ENCODE data around the gene ZFR.

Gene ZFR

GRCh38 chr5:32358611-32359010 lies 85.9 kb downstream of the ZFR start:
- TF ChIP-seq, protein P1, sequence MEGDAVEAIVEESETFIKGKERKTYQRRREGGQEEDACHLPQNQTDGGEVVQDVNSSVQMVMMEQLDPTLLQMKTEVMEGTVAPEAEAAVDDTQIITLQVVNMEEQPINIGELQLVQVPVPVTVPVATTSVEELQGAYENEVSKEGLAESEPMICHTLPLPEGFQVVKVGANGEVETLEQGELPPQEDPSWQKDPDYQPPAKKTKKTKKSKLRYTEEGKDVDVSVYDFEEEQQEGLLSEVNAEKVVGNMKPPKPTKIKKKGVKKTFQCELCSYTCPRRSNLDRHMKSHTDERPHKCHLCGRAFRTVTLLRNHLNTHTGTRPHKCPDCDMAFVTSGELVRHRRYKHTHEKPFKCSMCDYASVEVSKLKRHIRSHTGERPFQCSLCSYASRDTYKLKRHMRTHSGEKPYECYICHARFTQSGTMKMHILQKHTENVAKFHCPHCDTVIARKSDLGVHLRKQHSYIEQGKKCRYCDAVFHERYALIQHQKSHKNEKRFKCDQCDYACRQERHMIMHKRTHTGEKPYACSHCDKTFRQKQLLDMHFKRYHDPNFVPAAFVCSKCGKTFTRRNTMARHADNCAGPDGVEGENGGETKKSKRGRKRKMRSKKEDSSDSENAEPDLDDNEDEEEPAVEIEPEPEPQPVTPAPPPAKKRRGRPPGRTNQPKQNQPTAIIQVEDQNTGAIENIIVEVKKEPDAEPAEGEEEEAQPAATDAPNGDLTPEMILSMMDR (IDR thresholded peaks at IDR 0.05; ENCODE audit: extremely low read depth, insufficient read depth, missing control alignments): no peak

GRCh38 chr5:32357658-32358057 lies 86.9 kb downstream of the ZFR start:
- in situ Hi-C loops (cut with MboI; ENCODE audit: low pct_unique_long_range_greater_than_20kb, low sequenced_read_pairs, unreplicated experiment): no loop called here
- no peak for DNase-seq (ENCODE audit: low spot score)
- TF ChIP-seq, protein P1 (IDR thresholded peaks at IDR 0.05; ENCODE audit: extremely low read depth, insufficient read depth, missing control alignments): no peak

More at GRCh38 chr5:32358611-32359010, 85.9 kb downstream of the ZFR start:
- DNase-seq (ENCODE audit: low spot score): no peak
- in situ Hi-C loops (cut with MboI; ENCODE audit: low pct_unique_long_range_greater_than_20kb, low sequenced_read_pairs, unreplicated experiment): no loop called here

- DNase-seq (ENCODE audit: low spot score): no peak
- TF ChIP-seq, protein P1 (IDR thresholded peaks at IDR 0.05; ENCODE audit: extremely low read depth, insufficient read depth, missing control alignments): no peak
- in situ Hi-C loops (cut with MboI; ENCODE audit: low pct_unique_long_range_greater_than_20kb, low sequenced_read_pairs, unreplicated experiment): no loop called here
Measured at GRCh38 chr5:32355686-32356085, 88.9 kb downstream of the ZFR start.

DNA sequence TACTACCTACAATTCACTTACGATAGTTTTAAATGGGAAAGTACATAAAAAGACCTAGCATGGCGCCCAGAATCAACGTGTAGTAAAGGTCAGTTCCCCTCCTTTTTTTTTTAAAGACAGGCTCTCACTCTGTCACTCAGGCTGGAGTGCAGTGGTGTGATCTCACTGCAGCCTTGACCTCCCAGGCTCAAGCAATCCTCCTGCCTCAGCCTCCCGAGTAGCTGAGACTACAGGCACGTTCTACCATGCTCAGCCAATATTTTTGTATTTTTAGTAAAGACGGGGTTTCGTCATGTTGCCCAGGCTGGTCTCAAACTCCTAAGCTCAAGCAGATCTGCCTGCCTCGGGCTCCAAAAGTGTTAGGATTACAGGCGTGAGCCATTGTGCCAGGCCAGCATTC lies 91.1 kb downstream of the ZFR start:
- TF ChIP-seq, protein P1 (IDR thresholded peaks at IDR 0.05; ENCODE audit: extremely low read depth, insufficient read depth, missing control alignments): no peak
- in situ Hi-C loops (cut with MboI; ENCODE audit: low pct_unique_long_range_greater_than_20kb, low sequenced_read_pairs, unreplicated experiment): no loop called here
- DNase-seq (ENCODE audit: low spot score): no peak

DNA sequence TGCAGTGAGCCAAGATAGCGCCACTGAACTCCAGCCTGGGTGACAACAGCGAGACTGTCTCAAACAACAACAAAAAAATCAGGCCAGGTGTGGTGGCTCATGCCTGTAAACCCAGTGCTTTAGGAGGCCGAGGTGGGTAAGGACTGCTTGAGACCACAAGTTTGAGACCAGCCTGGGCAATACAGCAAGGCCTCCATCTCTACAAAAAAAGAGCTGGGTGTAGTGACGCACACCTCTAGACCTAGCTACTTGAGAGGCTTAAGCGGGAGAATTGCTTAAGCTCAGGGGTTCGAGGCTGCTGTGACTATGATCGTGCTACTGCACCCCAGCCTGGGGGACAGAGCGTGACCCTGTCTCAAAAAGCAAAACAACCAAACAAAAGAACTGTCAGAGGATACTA lies 91.9 kb downstream of the ZFR start:
- TF ChIP-seq, protein P1 (IDR thresholded peaks at IDR 0.05; ENCODE audit: extremely low read depth, insufficient read depth, missing control alignments): no peak
- DNase-seq (ENCODE audit: low spot score): no peak
- in situ Hi-C loops (cut with MboI; ENCODE audit: low pct_unique_long_range_greater_than_20kb, low sequenced_read_pairs, unreplicated experiment): no loop called here

DNA sequence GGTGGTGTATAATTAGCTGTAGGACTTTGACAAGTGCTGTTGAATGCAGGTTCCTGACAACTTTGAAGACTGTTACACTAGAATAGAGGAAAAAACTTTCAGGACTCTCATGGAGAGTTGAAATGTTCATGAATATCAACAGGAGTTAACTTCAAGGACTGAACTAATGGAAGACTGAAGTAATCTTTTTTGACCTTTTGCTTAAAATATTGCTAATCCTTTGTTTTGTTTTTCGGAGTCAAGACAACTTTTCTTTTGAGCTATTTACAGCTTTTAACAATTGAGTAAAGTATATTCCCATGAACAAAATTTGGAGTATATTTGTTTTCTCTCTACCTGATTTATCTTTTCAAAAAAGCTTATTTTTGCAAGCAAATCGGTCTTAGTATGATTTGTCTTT lies 97.7 kb downstream of the ZFR start:
- in situ Hi-C loops (cut with MboI; ENCODE audit: low pct_unique_long_range_greater_than_20kb, low sequenced_read_pairs, unreplicated experiment): no loop called here
- TF ChIP-seq, protein P1 (IDR thresholded peaks at IDR 0.05; ENCODE audit: extremely low read depth, insufficient read depth, missing control alignments): no peak
- DNase-seq (ENCODE audit: low spot score): no peak
